Lower leg skin (tissue), 3 donors: ENCODE data around the gene MAP7.

Source experiments
- CTCF ChIP-seq, 3 donors: fragments of 450-650 bp; IDR thresholded peaks; one replicate each; pipeline ENCODE4 v1.5.1; 2016; ENCODE audit warnings: antibody characterized with exemption in 3 of 3, mild to moderate bottlenecking in 3 of 3, moderate library complexity in 2 of 3
- POLR2A ChIP-seq, 2 donors: fragments of 450-650 bp; IDR thresholded peaks; one replicate each; pipeline ENCODE4 v1.6.1; 2016 to 2017; ENCODE audit warnings: antibody characterized with exemption in 2 of 2, mild to moderate bottlenecking in 1 of 2, moderate library complexity in 1 of 2

GRCh38 chr6:136576821-136577220 is 26.6 kb upstream of the MAP7 start:
- TF ChIP-seq CTCF (IDR thresholded peaks at IDR 0.05) (no peak), POLR2A (IDR thresholded peaks at IDR 0.05) (no peak)
